ENCODE results near the gene RINT1.

RINT1 gene

DNA sequence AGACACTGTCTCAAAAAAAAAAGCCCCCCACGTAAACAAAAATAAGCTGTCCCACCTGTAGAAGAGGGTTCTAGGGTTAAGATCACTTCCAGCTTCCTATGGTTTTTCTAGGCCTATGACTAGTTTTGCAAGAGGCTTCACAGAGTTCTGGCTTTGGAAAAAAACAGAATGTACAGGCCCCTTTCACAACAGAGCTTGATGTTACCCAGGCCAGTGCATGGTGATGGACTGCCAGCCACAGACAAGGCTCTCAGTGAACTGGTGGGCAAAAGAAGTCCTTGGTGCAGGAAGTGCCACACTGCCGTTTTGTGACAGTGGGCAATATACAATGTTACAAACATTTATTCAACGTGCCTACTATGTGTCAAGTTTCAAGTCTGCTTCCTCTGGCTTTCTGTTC, 67.5 kb downstream of the RINT1 start:
- no peak for DNase-seq (ENCODE audit: low spot score)

DNA sequence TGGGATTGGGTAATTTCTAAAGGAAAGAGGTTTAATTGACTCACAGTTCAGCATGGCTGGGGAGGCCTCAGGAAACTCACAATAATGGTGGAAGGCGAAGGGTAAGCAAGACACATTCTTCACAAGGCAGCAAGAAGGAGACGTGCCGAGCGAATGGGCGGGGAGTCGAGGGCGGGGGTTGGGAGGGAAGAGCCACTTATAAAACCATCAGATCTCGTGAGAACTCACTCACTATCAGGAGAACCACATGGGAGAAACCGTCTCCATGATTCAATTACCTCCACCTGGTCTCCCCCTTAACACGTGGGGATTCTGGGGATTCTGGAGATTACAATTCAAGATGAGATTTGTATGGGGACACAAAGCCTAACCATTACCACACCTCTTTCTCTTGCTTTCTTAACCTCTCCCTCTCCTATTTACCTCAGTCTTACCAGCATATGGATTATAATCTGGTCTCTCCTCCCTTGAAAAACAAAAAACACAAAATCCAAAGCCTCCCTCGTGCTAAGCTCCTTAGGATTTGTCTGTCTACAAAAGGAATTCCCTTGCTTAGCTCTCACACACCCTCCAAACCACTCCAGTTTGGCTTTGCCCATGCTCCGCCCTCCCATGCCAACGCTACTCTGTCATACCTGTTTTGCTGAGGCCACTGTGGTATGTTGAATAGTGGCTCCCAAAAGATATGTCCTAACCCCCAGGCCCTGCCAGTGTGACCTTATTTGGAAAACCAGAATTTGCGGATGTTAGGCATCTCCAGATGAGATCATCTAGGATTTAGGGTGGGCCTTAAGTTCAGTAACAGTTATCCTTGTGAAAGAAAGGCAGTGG, 68.9 kb downstream of the RINT1 start:
- DNase-seq (ENCODE audit: low spot score), result no peak

DNA sequence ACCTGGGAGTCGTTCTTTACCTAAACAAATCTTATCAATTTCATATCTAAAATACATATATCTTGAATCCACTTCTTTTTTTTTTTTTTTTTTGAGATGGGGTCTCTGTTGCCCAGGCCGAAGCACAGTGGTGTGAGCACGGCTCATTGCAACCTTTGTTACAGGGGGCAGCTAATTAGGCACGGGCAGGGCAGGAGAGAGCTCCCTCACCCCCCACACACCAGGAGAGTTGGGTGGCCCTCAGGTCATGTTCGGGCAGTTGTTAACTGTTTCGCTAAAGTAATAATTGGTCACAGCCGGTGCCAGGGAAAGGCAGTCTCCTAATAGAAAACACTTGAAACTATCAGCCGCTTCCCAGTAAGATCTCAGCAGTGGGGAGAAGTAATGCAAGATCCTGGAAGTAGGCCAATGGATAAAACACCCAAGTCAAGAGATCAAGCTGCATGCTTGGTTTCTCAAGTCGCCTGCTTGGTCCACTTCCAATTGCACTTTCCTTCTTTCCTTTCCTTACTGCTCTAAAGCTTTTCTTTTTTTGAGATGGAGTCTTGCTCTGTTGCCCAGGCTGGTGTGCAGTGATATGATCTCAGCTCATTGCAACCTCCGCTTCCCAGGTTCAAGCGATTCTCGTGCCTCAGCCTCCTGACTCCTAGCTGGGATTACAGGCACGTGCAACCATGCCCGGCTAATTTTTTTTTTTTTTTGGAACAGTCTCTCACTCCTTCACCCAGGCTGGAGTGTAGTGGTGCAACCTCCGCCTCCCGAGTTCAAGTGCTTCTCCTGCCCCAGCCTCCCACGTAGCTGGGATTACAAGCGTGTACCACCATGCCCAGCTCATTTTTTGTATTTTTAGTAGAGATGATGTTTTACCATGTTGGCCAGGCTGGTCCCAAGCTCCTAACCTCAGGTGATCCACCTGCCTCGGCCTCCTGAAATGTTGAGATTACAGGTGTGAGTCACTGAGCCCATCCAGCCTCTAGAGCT, 70.6 kb downstream of the RINT1 start:
- no peak for DNase-seq (ENCODE audit: low spot score)

DNA sequence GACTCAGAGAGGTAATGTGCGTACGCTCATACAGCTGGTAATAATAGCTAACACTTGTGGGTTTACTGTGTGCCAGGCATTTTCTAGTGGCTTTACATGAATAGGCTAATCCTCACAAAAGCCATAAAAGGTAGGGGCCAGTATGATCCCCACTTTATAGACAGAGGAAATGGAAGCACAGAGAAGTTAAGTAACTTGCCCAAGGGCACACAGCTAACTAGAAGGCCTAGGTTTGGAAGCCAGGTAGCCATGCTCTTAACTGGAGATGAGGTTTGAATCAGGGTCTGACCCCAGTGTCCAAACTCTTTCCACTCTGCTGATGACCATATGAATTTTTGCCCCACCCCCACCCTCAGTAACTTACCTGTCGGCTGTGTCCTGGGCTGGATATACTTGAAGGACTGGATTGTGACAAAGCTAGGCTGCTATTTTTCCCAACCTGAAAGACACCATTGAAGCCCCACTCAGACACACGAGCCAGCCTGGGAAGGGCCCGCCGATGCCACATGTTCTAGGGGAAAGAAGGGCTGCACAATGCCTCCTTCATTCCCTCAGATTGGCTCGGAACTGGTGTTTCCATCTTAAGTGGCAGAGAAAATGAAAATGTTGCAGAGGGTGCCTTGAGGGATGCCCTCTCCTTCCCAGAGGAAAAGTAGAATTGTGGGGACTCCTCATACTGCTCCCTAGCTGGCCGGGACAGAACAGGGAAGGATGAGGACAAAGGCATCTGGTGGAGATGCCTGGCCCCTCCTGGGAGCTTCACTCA, 78.3 kb downstream of the RINT1 start:
- no peak for DNase-seq (ENCODE audit: low spot score)

DNA sequence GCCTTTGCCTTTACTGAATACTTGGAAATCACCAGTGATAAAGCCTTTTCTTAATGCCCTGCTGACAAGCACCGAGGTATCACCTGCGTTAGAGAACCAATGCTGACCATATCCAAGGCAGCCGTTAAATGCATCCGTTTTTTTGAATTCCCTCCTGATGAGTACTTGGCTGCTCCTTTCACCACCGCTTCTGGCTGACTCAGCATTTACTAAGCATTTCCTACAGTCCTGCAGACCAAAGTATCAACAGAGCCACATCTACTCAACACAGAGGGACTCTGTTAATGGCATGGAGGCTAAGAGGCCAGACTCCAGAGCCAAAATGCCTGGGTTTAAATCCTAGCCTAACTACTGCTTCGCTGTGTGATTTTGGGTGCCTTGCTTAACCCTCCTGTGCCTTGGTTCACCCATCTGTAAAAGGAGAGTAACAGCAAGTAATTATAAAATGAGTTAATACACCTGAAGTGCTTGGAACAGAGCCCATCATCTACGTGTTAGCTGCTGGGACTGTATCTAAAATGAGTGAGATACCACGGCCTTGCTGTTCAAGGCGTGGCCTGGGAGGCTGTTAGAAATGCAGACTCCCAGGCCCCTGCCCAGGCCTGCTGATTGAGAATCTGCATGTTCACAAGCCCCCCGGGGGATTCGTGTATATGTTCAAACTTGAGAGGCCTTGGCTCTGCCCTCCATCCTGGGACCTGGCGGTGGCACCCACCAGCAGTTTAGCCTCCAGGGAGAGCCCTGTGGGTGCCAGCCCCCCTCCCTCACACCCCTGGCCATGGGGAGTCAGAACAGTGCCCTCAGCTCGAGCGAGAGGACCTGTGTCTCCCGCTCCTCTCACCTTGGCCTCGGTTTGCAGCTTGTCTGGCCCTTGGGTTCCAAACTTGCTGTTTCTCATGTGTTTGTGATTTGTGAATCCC, 80.1 kb downstream of the RINT1 start:
- no peak for DNase-seq (ENCODE audit: low spot score)

DNA sequence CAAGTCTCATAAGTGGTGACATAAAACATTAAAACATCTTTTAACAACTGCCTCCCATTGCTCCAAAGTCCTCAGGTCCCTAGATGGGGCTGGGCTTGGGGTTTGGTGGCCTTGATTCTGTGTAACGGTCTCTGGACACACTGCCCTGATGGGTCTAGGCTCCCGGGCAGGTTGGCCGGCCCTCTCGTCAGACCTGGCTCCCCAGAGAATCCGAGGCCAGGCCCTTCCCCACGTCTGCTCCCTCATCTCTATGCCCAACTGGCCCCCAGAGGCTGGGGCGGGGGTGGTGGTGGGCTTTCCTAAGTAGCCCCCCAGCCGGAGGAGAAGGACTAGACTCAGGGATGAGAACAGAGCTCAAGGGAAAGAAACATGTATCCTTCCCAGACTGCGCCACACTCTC, 80.8 kb downstream of the RINT1 start:
- no peak for DNase-seq (ENCODE audit: low spot score)

DNA sequence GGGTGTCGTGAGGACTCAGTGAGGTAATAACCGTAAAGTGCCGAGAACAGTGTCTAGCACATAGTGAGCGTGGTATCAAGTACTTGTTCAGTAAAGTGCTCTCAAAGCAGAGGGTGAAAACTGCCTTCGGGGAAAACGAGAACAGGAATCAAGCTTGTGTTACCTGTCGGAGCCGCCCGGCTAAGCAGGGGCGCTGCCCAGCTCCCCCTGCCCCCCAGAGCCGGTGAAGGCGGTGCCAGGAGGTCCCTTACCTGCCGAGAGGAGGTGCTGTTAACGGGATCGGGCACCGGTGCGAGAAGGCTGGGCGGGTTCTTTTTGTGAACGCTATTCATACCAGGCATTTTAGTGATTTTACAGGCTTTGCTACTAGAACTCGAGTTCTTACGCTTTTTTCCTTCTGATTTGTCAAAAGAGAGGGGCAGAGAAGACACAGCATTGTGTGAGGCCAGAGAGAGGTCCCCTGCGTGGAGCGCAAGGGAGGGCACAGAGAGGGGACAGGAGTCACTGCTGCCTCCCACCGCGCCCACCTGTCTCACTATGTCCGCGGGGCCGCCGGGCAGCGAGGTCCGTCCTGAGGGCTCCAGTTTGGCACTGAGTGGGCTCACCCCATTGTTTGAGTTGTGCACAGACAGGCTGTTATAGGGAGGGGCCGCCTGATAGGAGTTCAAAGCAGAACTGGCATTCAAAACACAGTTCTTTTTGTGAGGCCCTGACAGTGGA, 81.8 kb downstream of the RINT1 start:
- DNase-seq (ENCODE audit: low spot score), result no peak

DNA sequence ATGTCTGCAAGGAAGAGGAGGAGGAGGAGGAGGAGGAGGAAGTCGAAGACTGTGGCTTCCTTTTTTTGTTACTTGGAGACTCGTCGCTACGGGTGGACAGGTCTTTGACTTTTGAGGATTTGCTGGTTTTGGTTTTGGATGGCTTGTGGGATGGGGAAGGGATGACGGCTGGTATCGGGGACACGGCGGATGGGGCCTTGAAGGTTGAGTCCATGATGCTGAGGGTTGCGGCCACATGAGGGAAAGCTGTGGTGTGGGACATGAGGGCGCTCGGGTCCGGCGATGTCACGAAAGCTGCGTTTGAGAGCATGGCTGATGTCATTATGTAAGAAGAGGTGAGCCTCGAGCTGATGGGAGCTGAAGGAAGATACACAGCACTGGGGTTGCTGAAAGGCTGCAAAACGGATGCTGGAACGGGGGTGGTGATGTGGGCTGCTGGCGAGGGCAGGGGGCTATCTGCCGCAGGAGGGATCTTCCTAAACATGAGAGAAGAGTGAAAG, 82.4 kb downstream of the RINT1 start:
- DNase-seq (ENCODE audit: low spot score), result no peak

Measured in hepatic stellate cell (primary cell).